Fibroblast of mammary gland (primary cell): ENCODE data around the gene RPS2.
A peak's percentile ranks its signal among the peaks of the same experiment; 100 is the strongest.

Experiments
- DNase-seq: peaks from one replicate; pipeline ENCODE4 v3.0.0-alpha.2; 2010; ENCODE audit warnings: low read depth
- H3K4me3 ChIP-seq: 2 replicates; pipeline ENCODE4 v1.5.1; 2011; ENCODE audit warnings: low read depth, mild to moderate bottlenecking, low read length, moderate library complexity; ENCODE audit not compliant: control insufficient read depth
- TF ChIP-seq, protein P1 (sequence below): conservative IDR thresholded peaks from 2 replicates; pipeline ENCODE4 v1.5.1; 2011; ENCODE audit warnings: low read depth, low read length, inconsistent platforms; ENCODE audit not compliant: control insufficient read depth, insufficient read depth

Gene RPS2

GRCh38 chr16:1938316-1938715, 26.3 kb downstream of the RPS2 start:
- no peak for DNase-seq
- no peak overlapping the region for H3K4me3 ChIP-seq
- TF ChIP-seq, protein P1, sequence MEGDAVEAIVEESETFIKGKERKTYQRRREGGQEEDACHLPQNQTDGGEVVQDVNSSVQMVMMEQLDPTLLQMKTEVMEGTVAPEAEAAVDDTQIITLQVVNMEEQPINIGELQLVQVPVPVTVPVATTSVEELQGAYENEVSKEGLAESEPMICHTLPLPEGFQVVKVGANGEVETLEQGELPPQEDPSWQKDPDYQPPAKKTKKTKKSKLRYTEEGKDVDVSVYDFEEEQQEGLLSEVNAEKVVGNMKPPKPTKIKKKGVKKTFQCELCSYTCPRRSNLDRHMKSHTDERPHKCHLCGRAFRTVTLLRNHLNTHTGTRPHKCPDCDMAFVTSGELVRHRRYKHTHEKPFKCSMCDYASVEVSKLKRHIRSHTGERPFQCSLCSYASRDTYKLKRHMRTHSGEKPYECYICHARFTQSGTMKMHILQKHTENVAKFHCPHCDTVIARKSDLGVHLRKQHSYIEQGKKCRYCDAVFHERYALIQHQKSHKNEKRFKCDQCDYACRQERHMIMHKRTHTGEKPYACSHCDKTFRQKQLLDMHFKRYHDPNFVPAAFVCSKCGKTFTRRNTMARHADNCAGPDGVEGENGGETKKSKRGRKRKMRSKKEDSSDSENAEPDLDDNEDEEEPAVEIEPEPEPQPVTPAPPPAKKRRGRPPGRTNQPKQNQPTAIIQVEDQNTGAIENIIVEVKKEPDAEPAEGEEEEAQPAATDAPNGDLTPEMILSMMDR: no peak

DNA sequence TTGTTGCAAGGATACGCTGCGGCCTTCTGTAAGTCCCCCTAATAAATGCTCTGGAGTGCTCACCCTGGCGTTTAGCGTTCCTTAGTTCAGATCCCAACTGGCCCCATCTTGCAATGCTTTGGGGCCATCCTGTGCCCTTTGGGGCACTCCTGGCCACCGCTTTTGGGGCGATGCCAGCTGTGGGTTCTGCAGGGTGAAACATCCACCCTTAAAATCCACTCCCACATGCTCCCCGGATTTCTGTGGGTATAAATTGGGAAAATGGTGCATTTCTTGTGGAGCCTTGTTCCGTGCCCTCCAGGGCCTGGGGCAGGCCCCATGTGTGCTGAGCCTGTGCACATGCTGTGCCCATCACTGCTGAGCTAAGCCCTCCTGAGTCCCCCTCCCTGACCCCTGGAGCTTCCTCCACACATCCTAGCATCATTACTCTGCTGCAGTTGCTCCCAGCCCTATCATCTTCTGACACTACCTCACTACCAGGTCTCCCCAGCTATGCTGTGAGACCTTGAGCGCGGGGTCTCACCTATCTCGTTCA, 27.6 kb downstream of the RPS2 start:
- TF ChIP-seq, protein P1: no peak
- no peak for DNase-seq
- H3K4me3 ChIP-seq: no peak overlapping the region

DNA sequence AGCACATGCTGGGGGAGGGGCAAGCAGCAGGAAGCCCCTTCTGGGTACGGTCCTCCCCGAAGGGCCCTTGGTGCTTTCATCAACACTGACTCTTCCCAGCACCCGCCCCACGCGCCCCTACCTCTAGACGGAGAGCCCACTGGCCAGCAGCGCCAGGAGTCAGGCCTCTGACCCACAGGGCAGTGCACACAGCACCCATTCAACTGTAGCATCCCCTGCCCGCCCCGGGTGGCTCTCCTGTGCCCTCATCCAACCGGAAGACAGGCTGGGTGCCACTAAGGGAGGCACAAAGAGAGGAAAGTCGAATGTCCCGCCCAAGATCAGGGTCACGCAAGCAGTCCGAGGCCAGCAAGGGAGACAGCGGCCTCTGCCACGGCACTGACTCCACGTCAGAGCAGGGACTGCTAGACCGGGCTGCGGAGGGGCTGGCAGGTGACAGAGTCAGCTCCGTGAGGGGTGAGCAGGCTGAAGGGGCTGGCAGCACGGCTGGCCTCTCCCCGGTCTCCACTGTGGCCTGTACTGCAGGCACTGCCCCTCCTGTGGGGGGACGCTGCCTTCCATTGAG, 31.4 kb downstream of the RPS2 start:
- no peak overlapping the region for H3K4me3 ChIP-seq
- TF ChIP-seq, protein P1: no peak
- DNase-seq: no peak

GRCh38 chr16:1932050-1933028, 32.3 kb downstream of the RPS2 start:
- no peak for DNase-seq
- TF ChIP-seq, protein P1: no peak
- no peak overlapping the region for H3K4me3 ChIP-seq

- no peak for DNase-seq
- TF ChIP-seq, protein P1: no peak
- H3K4me3 ChIP-seq: no peak overlapping the region
Measured at GRCh38 chr16:1930338-1930720, 34.3 kb downstream of the RPS2 start.

- TF ChIP-seq, protein P1: peak; percentile 34
- peak overlapping the region; percentile 48 for H3K4me3 ChIP-seq
- DNase-seq: peak; percentile 69
Measured at GRCh38 chr16:1929578-1930337, 34.9 kb downstream of the RPS2 start.
